Skeletal muscle tissue (tissue), 4 donors: ENCODE data around the gene CHML. TPM values are rescaled to one million over a fixed set of nuclear protein-coding genes. Genes with fewer than 3 reads are reported as not detected.

Source experiments
- H3K27ac ChIP-seq: one replicate; pipeline ENCODE4 v1.7.0; 2013; ENCODE audit warnings: mild to moderate bottlenecking, low read depth, low read length, inconsistent platforms
- H3K27me3 ChIP-seq, 3 donors: one replicate each; pipeline ENCODE4 v1.7.0; 2013; ENCODE audit warnings: low read length in 3 of 3; ENCODE audit not compliant: control insufficient read depth in 3 of 3, insufficient read depth in 3 of 3
- H3K36me3 ChIP-seq, 3 donors: one replicate each; pipeline ENCODE4 v1.7.0; 2013; ENCODE audit warnings: low read length in 3 of 3; ENCODE audit not compliant: control insufficient read depth in 3 of 3, insufficient read depth in 3 of 3
- H3K4me1 ChIP-seq, 3 donors: one replicate each; pipeline ENCODE4 v1.7.0; 2013; ENCODE audit warnings: low read length in 3 of 3, mild to moderate bottlenecking in 3 of 3; ENCODE audit not compliant: control insufficient read depth in 3 of 3, insufficient read depth in 3 of 3
- H3K4me3 ChIP-seq, 3 donors: one replicate each; pipeline ENCODE4 v1.7.0; 2013; ENCODE audit warnings: low read length in 3 of 3
- H3K9ac ChIP-seq, 3 donors: one replicate each; pipeline ENCODE4 v1.7.0; 2013; ENCODE audit warnings: low read length in 3 of 3, mild to moderate bottlenecking in 3 of 3, moderate library complexity in 2 of 3, low read depth in 1 of 3
- H3K9me3 ChIP-seq, 3 donors: one replicate each; pipeline ENCODE4 v1.7.0; 2013; ENCODE audit warnings: low read length in 3 of 3; ENCODE audit not compliant: control insufficient read depth in 3 of 3
- total RNA-seq: library from RNA; depleted of rRNA; stranded (reverse); fragments of >200 nt; gene quantifications from one replicate; pipeline ENCODE4 v1.2.3, GENCODE V29; 2014
- donor health status: Osteomylitis.

CHML gene
- total RNA-seq, 1 donor from 2014 or later: 8.4 TPM

- H3K27me3 ChIP-seq: no peaks in the 10 kb centered on the region
- H3K36me3 ChIP-seq: no peaks in the 10 kb centered on the region
- H3K4me3 ChIP-seq: no peak overlapping the region
- H3K9me3 ChIP-seq: no peaks in the 10 kb centered on the region
- no peaks in the 10 kb centered on the region for H3K4me1 ChIP-seq
- no peak overlapping the region for H3K27ac ChIP-seq
- H3K9ac ChIP-seq: no peak overlapping the region
Measured at GRCh38 chr1:241630005-241630404, 10.2 kb downstream of the CHML start.

GRCh38 chr1:241627453-241628259 is 12.5 kb downstream of the CHML start:
- H3K27me3 ChIP-seq: no peaks in the 10 kb centered on the region
- H3K4me3 ChIP-seq: no peak overlapping the region
- no peak overlapping the region for H3K27ac ChIP-seq

GRCh38 chr1:241624935-241625334 is 15.2 kb downstream of the CHML start:
- Histone ChIP-seq H3K9me3 (no peaks in the 10 kb centered on the region), H3K36me3 (no peaks in the 10 kb centered on the region)

More at GRCh38 chr1:241627453-241628259, 12.5 kb downstream of the CHML start:
- Histone ChIP-seq H3K36me3 (no peaks in the 10 kb centered on the region), H3K9me3 (no peaks in the 10 kb centered on the region), H3K9ac (no peak overlapping the region), H3K4me1 (no peaks in the 10 kb centered on the region)

GRCh38 chr1:241622669-241623068 is 17.5 kb downstream of the CHML start:
- H3K27ac ChIP-seq: no peak overlapping the region
- no peaks in the 10 kb centered on the region for H3K27me3 ChIP-seq
- H3K9me3 ChIP-seq: no peaks in the 10 kb centered on the region
- H3K4me1 ChIP-seq: no peaks in the 10 kb centered on the region
- no peak overlapping the region for H3K9ac ChIP-seq
- H3K36me3 ChIP-seq: no peaks in the 10 kb centered on the region
- no peak overlapping the region for H3K4me3 ChIP-seq

More at GRCh38 chr1:241624935-241625334, 15.2 kb downstream of the CHML start:
- no peak overlapping the region for H3K27ac ChIP-seq
- H3K9ac ChIP-seq: no peak overlapping the region
- no peaks in the 10 kb centered on the region for H3K27me3 ChIP-seq
- H3K4me1 ChIP-seq: no peaks in the 10 kb centered on the region
- H3K4me3 ChIP-seq: no peak overlapping the region

GRCh38 chr1:241617426-241617825 is 22.7 kb downstream of the CHML start:
- Histone ChIP-seq H3K9ac (no peak overlapping the region), H3K9me3 (no peaks in the 10 kb centered on the region), H3K4me1 (no peaks in the 10 kb centered on the region), H3K27ac (no peak overlapping the region), H3K4me3 (no peak overlapping the region), H3K27me3 (no peaks in the 10 kb centered on the region), H3K36me3 (no peaks in the 10 kb centered on the region)

GRCh38 chr1:241615043-241615974 is 24.9 kb downstream of the CHML start:
- no peaks in the 10 kb centered on the region for H3K27me3 ChIP-seq
- no peaks in the 10 kb centered on the region for H3K4me1 ChIP-seq
- no peak overlapping the region for H3K27ac ChIP-seq
- H3K36me3 ChIP-seq: no peaks in the 10 kb centered on the region
- H3K4me3 ChIP-seq: no peak overlapping the region
- H3K9ac ChIP-seq: no peak overlapping the region
- no peaks in the 10 kb centered on the region for H3K9me3 ChIP-seq

GRCh38 chr1:241614572-241614971 is 25.6 kb downstream of the CHML start:
- Histone ChIP-seq H3K9ac (no peak overlapping the region), H3K36me3 (no peaks in the 10 kb centered on the region), H3K27me3 (no peaks in the 10 kb centered on the region), H3K4me3 (no peak overlapping the region), H3K27ac (no peak overlapping the region), H3K9me3 (no peaks in the 10 kb centered on the region), H3K4me1 (no peaks in the 10 kb centered on the region)

- H3K9me3 ChIP-seq: no peaks in the 10 kb centered on the region
- no peak overlapping the region for H3K9ac ChIP-seq
- H3K27ac ChIP-seq: no peak overlapping the region
- no peaks in the 10 kb centered on the region for H3K36me3 ChIP-seq
- H3K27me3 ChIP-seq: no peaks in the 10 kb centered on the region
- no peak overlapping the region for H3K4me3 ChIP-seq
- no peaks in the 10 kb centered on the region for H3K4me1 ChIP-seq
Measured at GRCh38 chr1:241614144-241614543, 26.0 kb downstream of the CHML start.

- Histone ChIP-seq H3K4me1 (no peaks in the 10 kb centered on the region), H3K9me3 (no peaks in the 10 kb centered on the region), H3K27me3 (no peaks in the 10 kb centered on the region), H3K9ac (no peak overlapping the region), H3K36me3 (no peaks in the 10 kb centered on the region), H3K4me3 (no peak overlapping the region), H3K27ac (no peak overlapping the region)
Measured at GRCh38 chr1:241612533-241613477, 27.4 kb downstream of the CHML start.
